Adrenal gland (tissue), 12 donors: ENCODE results near the gene EPHB2. TPM values are rescaled to one million over a fixed set of nuclear protein-coding genes. Genes with fewer than 3 reads are reported as not detected.

Experiments
- DNase-seq, 7 donors: peaks; one replicate each; pipeline ENCODE4 v3.0.0-alpha.2; 2019 to 2020
- H3K27ac ChIP-seq, 5 donors: fragments of 200-600 bp; sonication (generic) in 4 of 5; 1 replicate in 3 of 5; 2 replicates in 2 of 5; pipeline versions ENCODE4 v1.5.1 to v1.8.0; 2016 to 2020; ENCODE audit warnings: mild to moderate bottlenecking in 1 of 5
- H3K27me3 ChIP-seq: fragments of 200-600 bp; 2 replicates; pipeline ENCODE4 v1.8.0; 2021
- H3K36me3 ChIP-seq, 2 donors: fragments of 200-600 bp; replicated peaks in 1 of 2; 1 replicate in 1 of 2; 2 replicates in 1 of 2; pipeline versions ENCODE4 v1.5.1 to v1.8.0; 2018 to 2022
- H3K4me1 ChIP-seq, 2 donors: fragments of 200-600 bp; replicated peaks in 1 of 2; 1 replicate in 1 of 2; 2 replicates in 1 of 2; pipeline versions ENCODE4 v1.5.1 to v1.8.0; 2018 to 2021
- H3K4me3 ChIP-seq, 4 donors: fragments of 200-600 bp; sonication (generic) in 3 of 4; one replicate each; pipeline ENCODE4 v1.5.1; 2016 to 2018
- H3K9me3 ChIP-seq, 3 donors: fragments of 200-600 bp; sonication (generic) in 1 of 3; replicated peaks in 1 of 3; 1 replicate in 2 of 3; 2 replicates in 1 of 3; pipeline versions ENCODE4 v1.5.1 to v1.8.0; 2016 to 2021
- POLR2A ChIP-seq, 2 donors: fragments of 450-650 bp; IDR thresholded peaks; one replicate each; pipeline ENCODE4 v1.6.1; 2017; ENCODE audit warnings: antibody characterized with exemption in 2 of 2, mild to moderate bottlenecking in 2 of 2, moderate library complexity in 1 of 2
- WGBS, 4 donors: extraction: QIAGEN DNeasy Blood & Tissue Kit in 2 of 4; methylation state at CpG; one replicate each; pipeline versions ENCODE4 v1.1.5 to v1.1.7; 2013 to 2017; 5-methylcytosine and 5-hydroxymethylcytosine counted together
- intact Hi-C, 2 donors: fragments of 100-400 bp; cut with DNase I; formaldehyde crosslinking; loops; one replicate each; pipeline versions ENCODE4 v1.14.1 to v1.15.0; 2022 to 2023
- polyA plus RNA-seq, 3 donors: library from polyadenylated mRNA; stranded (reverse); fragments of 200-250 nt in 2 of 3; fragments of 350-450 nt in 1 of 3; fragmentation: Illumina TruSeq in 1 of 3; extraction: RNeasy Lipid Tissue Mini Kit (QIAGEN cat#74804) in 1 of 3; gene quantifications; one replicate each; pipeline ENCODE4 v1.2.3, GENCODE V29; 2013 to 2014
- total RNA-seq, 9 donors: library from RNA; depleted of rRNA in 4 of 9; stranded (reverse); fragments of >200 nt in 4 of 9; fragments of 120-200 nt in 1 of 9; fragmentation: NEBNext Ultra II Directional in 1 of 9; extraction: Animal tissue kit (Norgen Biotek cat#: 25700) in 1 of 9; gene quantifications; one replicate each; pipeline versions ENCODE4 v1.1.0 to v1.2.4, GENCODE V29; 2013 to 2023
- TF ChIP-seq, protein P1 (sequence below), 6 experiments: fragments of 450-650 bp in 4 of 6; fragments of 200-600 bp in 2 of 6; sonication (generic) in 1 of 6; IDR thresholded peaks; 1 replicate in 5 of 6; 2 replicates in 1 of 6; pipeline versions ENCODE4 v1.5.1 to v1.8.0; 2016 to 2021; ENCODE audit warnings: antibody characterized with exemption in 6 of 6, mild to moderate bottlenecking in 2 of 6, moderate library complexity in 1 of 6
- donor health status: healthy with polysubstance abuse.
- donor health status: Bipolar disorder and iron deficiency.
- donor health status: DM: yes; HTN: yes; CAD: no.
- donor health status: DM: no; HTN: no; CAD: no.
- donor health status: DM: no; HTN: no; CAD: no.
- donor health status: DM: yes; HTN: yes; CAD: no.

EPHB2 gene
- total and polyA plus RNA-seq, 12 donors = 0.67 to 10.3 (median 3.1) TPM

DNA sequence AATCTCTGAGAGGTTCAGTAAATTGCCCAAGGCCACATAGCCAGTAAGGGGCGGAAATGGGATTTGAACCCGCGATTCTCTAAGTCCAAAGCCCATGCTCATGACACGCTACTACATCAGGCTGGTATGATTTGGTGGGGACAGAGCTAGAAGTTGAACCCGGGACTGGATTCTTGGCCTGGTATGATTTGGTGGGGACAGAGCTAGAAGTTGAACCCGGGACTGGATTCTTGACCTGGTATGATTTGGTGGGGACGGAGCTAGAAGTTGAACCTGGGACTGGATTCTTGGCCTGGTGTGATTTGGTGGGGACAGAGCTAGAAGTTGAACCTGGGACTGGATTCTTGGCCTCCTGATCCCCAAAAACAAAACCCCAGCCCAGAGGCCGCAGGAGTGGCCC is 23.0 kb downstream of the EPHB2 start:
- Histone ChIP-seq H3K9me3 (no peaks in the 10 kb centered on the region), H3K4me1 (peaks cover 0 to 5% of the 10 kb centered on the region in 2 donors), H3K4me3 (no peak overlapping the region), H3K36me3 (no peaks in the 10 kb centered on the region), H3K27ac (no peak overlapping the region), H3K27me3 (no peaks in the 10 kb centered on the region)
- TF ChIP-seq POLR2A (IDR thresholded peaks at IDR 0.05) = no peak
- TF ChIP-seq, protein P1, sequence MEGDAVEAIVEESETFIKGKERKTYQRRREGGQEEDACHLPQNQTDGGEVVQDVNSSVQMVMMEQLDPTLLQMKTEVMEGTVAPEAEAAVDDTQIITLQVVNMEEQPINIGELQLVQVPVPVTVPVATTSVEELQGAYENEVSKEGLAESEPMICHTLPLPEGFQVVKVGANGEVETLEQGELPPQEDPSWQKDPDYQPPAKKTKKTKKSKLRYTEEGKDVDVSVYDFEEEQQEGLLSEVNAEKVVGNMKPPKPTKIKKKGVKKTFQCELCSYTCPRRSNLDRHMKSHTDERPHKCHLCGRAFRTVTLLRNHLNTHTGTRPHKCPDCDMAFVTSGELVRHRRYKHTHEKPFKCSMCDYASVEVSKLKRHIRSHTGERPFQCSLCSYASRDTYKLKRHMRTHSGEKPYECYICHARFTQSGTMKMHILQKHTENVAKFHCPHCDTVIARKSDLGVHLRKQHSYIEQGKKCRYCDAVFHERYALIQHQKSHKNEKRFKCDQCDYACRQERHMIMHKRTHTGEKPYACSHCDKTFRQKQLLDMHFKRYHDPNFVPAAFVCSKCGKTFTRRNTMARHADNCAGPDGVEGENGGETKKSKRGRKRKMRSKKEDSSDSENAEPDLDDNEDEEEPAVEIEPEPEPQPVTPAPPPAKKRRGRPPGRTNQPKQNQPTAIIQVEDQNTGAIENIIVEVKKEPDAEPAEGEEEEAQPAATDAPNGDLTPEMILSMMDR (IDR thresholded peaks at IDR 0.05) = no peak
- intact Hi-C loops = no loop called here
- 91 to 95% (median 93%) methylated on average over 7 to 8 of the region's 8 CpGs for WGBS, 4 donors
- no peak for DNase-seq

DNA sequence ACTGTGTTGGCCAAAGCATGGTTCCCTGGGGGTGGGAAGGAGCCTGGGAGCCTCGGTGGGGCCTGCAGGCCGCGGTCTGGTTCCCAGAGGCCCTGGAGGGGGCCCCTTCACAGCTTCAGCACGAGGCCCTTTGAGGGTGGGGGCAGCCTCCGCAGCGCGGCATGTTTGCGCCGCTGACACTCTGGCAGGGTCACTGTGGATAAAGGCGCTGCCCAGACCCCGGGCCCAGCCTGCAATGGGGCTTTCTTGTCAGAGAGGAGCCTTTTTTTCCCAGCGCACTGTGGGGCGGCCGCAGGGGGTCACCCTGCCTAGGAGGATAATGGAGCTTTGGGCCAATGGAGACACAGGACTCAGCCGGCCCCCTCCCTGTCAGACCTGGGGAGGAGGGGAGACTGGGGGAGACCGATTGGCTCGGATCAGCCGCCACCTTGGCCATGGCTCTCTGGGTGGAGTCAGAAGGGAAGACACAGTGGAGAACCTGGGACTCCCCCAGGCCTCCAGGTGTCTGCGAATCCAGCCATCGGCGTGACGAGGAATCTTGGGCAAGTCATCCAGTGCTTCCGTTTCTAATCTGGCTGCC is 26.0 kb downstream of the EPHB2 start:
- intact Hi-C loops = no loop called here
- H3K27me3 ChIP-seq = no peaks in the 10 kb centered on the region
- H3K27ac ChIP-seq = no peak overlapping the region

DNA sequence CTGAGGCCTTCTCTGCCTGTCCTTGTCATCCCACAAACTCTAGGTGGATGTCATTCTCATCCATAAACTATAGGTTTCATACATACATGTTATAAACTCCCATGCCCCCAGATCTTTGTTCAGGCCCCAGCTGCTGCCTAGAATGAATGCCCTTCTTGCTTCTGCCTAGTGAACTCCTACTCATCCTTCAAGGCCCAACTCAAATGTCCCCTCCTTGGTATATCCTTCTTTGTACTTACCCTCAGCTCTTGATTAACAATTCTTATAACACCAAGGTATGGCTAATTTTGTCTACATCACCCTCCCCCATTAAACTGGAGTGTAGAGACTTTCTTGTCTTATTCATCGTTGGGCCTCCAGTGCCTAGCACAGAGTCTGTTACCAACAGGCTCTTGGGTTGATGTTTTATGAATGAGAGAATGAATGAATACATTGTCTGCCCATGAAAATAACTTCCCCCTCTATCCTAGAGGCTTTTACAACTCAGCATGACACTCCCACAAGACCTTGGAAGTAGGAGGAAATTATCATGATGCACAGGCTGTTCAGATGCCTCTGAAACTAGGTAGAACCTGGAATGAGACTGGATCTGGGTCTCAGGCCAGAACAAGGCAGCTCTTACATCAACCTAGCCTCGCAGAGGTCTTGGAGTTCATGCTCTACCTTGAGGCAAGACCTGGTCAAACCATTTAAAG is 26.9 kb downstream of the EPHB2 start:
- intact Hi-C loops = no loop called here
- Histone ChIP-seq H3K4me1 (peaks cover 0 to 5% of the 10 kb centered on the region in 2 donors), H3K27me3 (no peaks in the 10 kb centered on the region), H3K36me3 (no peaks in the 10 kb centered on the region), H3K4me3 (no peak overlapping the region), H3K9me3 (no peaks in the 10 kb centered on the region), H3K27ac (no peak overlapping the region)
- 89 to 96% (median 94%) methylated on average over 2 of the region's 2 CpGs for WGBS, 4 donors
- TF ChIP-seq POLR2A (IDR thresholded peaks at IDR 0.05) = no peak
- TF ChIP-seq, protein P1 (IDR thresholded peaks at IDR 0.05) = no peak
- no peak for DNase-seq

More for the DNA sequence above, 26.0 kb downstream of the EPHB2 start:
- peaks cover 0 to 5% of the 10 kb centered on the region in 2 donors for H3K4me1 ChIP-seq
- no peaks in the 10 kb centered on the region for H3K9me3 ChIP-seq
- TF ChIP-seq, protein P1 (IDR thresholded peaks at IDR 0.05) = no peak
- no peak for TF ChIP-seq POLR2A (IDR thresholded peaks at IDR 0.05)
- DNase-seq = no peak
- 83 to 92% (median 88%) methylated on average over 5 to 23 of the region's 23 CpGs for WGBS, 4 donors
- no peak overlapping the region for H3K4me3 ChIP-seq
- no peaks in the 10 kb centered on the region for H3K36me3 ChIP-seq

DNA sequence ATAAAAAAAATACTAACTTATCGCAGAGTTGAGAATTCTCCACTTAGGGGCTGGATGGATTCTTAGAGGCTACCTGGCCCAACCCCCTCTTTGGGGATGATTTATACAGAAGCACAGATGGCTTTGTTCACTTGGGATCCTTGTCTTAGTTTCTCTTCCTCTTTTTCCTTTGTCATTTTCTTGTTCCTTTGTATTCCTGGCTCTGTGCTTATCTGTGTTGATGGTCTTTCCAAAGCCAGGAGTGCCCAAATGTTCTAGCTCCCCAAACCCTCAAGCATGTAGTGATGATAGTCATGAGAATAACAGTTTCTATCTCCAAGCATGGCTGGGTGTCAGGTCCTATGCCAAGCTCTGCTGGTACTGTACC is 27.4 kb downstream of the EPHB2 start:
- TF ChIP-seq, protein P1 (IDR thresholded peaks at IDR 0.05) = no peak
- no peak for TF ChIP-seq POLR2A (IDR thresholded peaks at IDR 0.05)
- Histone ChIP-seq H3K36me3 (no peaks in the 10 kb centered on the region), H3K4me3 (no peak overlapping the region), H3K9me3 (no peaks in the 10 kb centered on the region), H3K27me3 (no peaks in the 10 kb centered on the region), H3K27ac (no peak overlapping the region), H3K4me1 (peaks cover 0 to 5% of the 10 kb centered on the region in 2 donors)
- 92 to 100% (median 99%) methylated on average over 1 of the region's 1 CpG for WGBS, 4 donors
- DNase-seq = no peak
- intact Hi-C loops = no loop called here
